Activated gamma-delta T cell (primary cell): ENCODE data around the gene ZBTB7C.

Experiments used
- DNase-seq: peaks from one replicate; lab custom pipeline; 2025; lab: John Stamatoyannopoulos, UW

Gene ZBTB7C

DNA sequence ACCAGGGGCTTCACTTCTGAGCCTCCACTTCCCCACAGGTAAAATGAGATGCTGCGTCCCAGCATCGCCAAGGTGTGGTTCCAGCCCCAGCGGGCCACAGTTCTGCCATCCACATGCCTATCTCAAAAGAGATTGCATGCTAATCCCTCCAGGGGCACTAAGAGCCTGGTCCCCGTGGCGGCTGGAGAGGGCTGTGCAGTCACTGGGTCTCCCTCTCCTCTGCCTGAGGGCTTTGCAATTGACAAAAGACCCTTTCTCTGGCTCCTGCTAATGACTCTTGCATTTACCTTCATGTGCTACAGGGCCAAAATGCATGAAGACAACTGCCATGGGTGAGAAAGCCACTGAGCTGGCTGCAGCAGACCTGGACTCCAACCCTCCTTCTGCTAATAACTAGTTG lies 18.5 kb downstream of the ZBTB7C start:
- DNase-seq = no peak

- no peak for DNase-seq
These were observed 20.7 kb downstream of the ZBTB7C start for GRCh38 chr18:48388478-48388877.

DNA sequence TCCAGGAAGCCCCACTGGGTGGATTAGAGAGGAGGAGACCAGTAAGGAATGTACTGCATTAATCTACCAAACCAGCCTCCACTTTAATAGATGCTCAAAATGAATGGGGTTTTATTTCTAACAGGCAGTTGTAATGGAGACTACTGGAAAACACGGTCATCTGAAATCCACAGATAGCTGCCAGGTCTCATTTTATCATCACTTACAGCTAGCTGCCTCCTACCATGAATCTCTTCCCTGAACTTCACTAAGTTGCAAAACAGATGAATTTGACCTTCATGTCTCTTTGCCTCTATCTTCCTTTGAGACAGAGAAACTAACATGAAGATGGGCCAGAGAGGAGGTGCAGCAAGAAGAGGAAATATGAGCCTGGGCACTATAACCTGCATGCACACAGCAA lies 21.9 kb downstream of the ZBTB7C start:
- no peak for DNase-seq

- no peak for DNase-seq
These were observed 23.6 kb downstream of the ZBTB7C start for GRCh38 chr18:48385596-48385995.

DNA sequence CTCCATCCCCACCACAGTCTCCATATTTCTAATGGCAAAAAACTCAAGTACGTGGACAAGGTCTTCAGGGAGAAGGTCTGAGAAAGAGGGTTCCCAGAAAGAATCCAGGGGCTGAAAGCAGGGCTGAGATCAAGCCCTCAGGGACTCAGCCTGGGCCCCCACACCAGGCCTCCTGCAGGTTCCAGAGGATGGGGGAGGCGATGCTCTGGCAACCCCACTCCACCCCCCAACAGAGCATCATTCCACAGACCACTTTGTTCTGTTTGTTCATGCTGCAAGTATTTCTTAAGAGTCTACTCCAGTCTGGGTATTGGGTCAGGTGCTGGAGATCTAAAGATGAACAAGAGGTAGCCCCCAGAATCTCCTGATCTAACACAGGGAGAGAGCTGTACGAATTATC lies 32.2 kb downstream of the ZBTB7C start:
- no peak for DNase-seq

DNA sequence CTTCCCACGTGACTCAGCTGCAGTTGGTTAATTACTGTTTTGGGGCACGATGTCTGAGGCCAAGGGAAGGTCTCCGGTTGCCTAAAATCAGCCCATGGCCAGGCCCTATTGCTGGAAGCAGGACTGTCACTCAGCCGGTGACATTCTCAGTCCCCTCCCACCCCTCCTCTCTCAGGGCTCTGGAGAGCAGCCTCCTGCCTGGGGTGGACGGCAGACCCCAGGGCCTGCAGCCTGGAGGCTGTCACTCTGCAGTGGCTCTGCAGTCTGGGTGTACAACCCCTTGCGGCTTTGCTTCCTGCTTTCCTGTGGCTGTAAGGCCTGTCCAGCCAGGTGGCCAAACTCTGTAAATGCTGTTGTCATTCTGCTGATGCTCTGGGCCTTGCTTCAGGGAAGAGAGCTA lies 32.8 kb downstream of the ZBTB7C start:
- DNase-seq = no peak

DNA sequence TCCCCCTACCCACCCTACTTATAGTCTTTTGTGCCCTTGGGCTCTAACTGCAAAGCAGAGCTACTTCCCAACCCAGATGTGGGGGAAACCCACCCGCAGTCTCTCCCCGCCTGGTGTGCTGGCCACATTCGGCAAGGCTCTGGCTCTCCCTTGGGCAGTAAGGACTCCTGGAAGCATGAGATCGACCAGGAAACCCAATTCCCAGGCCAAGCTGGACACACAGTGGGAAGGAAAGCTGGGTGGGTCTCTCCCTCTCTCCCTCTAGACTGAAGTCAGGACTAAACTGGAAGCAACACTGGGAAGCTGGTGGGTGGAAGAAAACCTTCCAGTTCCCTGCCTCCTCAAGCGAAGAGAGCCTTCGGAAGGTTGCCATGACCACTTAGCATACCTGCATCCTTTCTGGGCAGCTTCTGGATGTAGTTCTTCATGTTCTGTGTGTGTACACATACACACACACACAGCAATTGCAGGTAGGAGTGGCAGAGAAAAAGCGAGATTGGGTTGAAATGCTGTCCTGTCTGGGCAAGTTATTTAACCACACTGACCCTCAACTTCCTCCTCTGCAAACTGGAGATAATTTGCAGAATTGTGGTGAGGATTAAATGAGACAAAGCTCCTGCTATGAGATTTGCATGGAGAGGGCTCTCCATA lies 33.9 kb downstream of the ZBTB7C start:
- DNase-seq = no peak

DNA sequence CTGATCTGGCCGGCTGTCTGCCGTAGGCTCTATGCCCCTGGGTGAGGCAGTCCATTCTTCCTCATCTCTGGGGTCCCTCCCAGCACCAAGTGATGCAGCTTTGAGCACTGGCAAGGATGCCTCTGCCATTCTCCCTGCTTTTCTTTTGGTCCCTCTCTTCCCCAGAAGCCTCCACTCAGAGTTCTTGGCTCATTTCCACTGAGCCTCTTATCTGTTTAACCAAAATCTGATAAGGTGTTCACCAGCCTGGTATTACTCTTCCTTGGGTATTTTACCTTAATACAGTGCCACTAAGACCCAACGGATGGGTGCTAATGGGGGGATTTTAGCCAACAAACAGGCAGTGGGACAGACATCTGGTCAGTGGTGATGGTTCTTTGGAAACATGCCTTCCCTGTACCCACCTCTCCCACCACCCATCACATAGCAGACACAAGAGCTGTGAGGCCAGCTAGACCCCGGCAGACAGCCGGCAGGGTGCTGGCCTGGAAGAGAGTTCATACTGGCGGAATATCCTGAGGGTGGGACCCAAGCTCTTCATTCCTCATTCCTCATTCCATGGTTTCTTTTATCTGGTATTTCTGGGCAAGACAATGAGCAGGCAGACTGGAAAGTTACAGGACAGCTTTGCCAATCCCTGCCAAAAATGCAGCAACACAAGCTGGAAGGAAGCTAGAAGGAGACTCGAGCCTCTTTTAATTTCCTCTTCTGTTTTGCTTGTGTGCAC lies 34.6 kb downstream of the ZBTB7C start:
- DNase-seq = no peak

- DNase-seq = no peak
These were observed 37.2 kb downstream of the ZBTB7C start for GRCh38 chr18:48371854-48372602.

GRCh38 chr18:48367557-48367956 lies 41.6 kb downstream of the ZBTB7C start:
- no peak for DNase-seq

GRCh38 chr18:48365965-48366364 lies 43.2 kb downstream of the ZBTB7C start:
- DNase-seq = no peak

DNA sequence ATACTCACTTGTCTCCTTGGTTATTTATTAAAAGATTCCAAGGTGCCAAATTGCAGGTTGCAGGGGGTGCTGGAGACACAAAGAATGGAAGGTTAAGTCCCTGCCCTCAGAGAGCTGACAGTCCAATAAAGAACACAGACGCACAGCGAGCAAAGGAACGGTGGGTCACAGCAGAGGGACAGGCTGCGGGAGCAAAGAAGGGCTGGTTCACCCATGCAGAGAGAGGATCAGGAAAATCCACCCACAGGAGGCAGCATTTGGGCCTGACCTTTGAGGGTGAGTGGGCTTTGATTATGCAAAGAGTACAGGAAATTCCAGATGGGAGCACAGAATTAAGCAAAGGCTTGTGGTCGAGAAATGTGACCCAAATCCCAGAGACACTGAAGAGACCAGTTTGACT lies 45.0 kb downstream of the ZBTB7C start:
- DNase-seq = no peak

- no peak for DNase-seq
These were observed 46.0 kb downstream of the ZBTB7C start for GRCh38 chr18:48363175-48363574.

- DNase-seq = no peak
These were observed 47.4 kb downstream of the ZBTB7C start for GRCh38 chr18:48361801-48362200.

- DNase-seq = no peak
These were observed 48.7 kb downstream of the ZBTB7C start for GRCh38 chr18:48360376-48361021.

GRCh38 chr18:48359626-48360025 lies 49.6 kb downstream of the ZBTB7C start:
- no peak for DNase-seq

DNA sequence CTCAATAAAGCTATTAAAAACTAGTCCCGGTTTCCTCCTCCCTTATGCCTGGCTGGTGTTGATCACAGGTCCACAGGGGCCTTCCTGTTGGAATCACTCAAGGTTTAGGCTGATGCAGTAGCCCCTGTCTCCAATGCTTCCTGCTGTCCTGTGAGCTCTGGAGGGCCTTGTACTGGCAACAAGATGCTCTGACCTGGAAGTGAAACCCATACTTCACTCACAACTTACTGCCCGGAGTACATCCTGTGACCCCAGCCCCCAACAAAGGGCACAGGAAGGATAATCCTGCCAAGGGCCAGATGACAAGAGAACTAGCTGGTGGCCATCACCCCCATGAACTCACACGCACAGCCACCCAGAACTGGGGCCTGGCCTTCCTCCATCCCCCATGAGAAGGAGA lies 50.3 kb downstream of the ZBTB7C start:
- no peak for DNase-seq

- no peak for DNase-seq
These were observed 52.1 kb downstream of the ZBTB7C start for GRCh38 chr18:48356909-48357631.

- no peak for DNase-seq
These were observed 52.9 kb downstream of the ZBTB7C start for GRCh38 chr18:48356151-48356745.

DNA sequence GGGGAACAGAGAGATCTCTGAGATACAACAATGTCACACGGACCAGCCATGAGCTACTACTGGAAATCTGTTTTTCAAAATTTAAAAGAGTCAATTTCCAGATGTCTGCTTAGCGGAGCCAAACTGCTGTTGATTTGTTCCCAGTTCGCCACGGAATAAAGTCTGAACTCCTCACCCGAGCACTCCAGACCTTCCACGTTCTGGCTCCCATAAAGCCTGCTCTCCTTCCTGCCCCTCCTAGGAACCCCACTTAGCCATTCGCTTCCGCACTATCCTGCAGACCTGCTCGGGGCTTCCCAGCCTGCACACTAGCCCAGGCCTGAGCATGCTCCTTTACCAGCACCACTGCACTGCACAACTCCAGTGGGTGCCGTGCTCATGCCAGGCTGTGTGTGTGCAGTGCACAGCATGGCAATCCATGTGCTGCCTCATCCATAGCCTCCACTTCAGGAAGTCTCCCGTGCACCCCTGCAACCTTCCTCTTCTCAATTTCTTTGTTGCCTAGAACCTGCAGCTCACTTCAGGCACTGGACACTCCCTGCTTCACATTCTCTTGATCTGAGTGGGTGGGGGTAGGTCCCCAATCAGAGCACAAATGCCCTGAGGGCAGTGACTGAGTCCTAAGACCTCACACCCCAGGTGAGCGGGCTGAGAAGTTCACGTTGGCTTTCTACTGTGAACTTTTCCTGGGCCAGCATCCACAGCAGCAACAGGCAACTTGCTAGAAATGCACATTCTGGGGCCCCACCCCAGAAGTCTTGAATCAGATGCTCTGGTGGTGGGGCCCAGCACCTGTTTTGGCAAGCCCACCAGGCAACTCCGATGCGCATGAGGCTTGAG lies 53.7 kb downstream of the ZBTB7C start:
- DNase-seq = no peak
